A549 treated with AZD9567 at 1 μM for 4 hours (cell line): ENCODE data around the gene EFHB. TPM values are rescaled to one million over a fixed set of nuclear protein-coding genes. Genes with fewer than 3 reads are reported as not detected.

Source experiments
- total RNA-seq: library from RNA; stranded (reverse); fragments of 200-300 nt; extraction: Qiagen RNA extraction; gene quantifications from 5 replicates; pipeline ENCODE4 v1.2.3, GENCODE V29; 2022; ENCODE audit not compliant: insufficient read depth

Gene EFHB
- total RNA-seq, result 0.60 to 1.1 TPM (median 0.89 TPM) in 4 of 5 replicates, not detected in the other

GRCh38 chr3:19934098-19934566 lies at the start of gene EFHB:
Gene EFHB (minus strand): TSS chr3:19934217. CDS start chr3:19934018, 199 bp downstream.

DNA sequence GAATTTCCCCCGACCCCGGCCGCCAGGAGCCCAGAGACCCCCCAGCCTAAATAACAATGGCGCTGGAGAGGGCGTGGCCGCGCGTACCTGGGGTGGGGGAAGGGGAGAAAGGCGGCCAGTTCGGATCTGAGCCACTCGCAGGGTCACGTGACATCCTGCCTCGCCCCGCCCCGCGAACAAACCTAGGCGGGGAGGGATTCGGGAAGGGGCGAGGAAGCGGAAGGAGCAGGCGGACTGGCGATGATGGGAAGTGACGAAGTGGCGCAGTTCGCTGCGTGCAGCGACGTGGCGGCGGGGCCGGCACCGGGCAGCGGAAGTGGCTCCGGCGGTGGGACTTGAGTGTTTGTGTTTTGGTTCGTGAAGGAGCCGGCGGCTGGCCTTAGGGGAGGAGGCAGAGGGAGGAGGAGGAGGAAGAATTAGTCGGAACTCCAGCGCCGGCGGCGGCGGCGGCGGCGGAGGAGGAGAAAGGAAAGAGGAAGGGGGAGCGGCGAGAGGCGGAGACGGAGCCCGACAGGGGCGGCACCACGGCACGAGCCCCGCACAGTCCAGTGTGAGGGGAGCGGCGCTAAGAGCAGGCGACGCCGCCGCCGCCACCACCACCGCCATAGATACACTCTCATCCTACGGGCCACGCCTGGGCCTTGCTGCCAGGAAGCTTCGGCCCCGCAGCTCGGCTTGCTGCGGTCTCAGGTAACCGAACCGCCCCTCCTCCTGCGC lies 13.0 kb upstream of the EFHB start, which contains the start of gene RAB5A:
Gene RAB5A (plus strand): TSS at position 266 of the 717 bp plus-strand sequence. CDS start 3,802 bp downstream, outside the sequence.

Other genes with a start within 250 kb of the EFHB start
- 38.0 to 69.6 TPM (median 48.5 TPM) in 5 replicates for gene RAB5A, start 12.9 kb upstream of the EFHB start, total RNA-seq
- gene PP2D1, start 78.0 kb upstream of the EFHB start, total RNA-seq, result not detected in 5 replicates
- 5.0 to 18.9 TPM (median 5.8 TPM) in 5 replicates for gene KAT2B, start 106.2 kb upstream of the EFHB start, total RNA-seq